Inferior parietal cortex (tissue), 1 donor: ENCODE results near the gene KHK.

Source experiments
- DNase-seq: peaks from one replicate; pipeline ENCODE4 v3.0.0-alpha.2; 2016; ENCODE audit errors: extremely low spot score

Gene KHK

GRCh38 chr2:27081984-27082772 is 4.4 kb upstream of the KHK start:
- no peak for DNase-seq

- no peak for DNase-seq
Measured at GRCh38 chr2:27082773-27083409, 3.7 kb upstream of the KHK start.

- DNase-seq: no peak
Measured at GRCh38 chr2:27083410-27084296, 2.9 kb upstream of the KHK start.

- DNase-seq: no peak
Measured at GRCh38 chr2:27084297-27085061, 2.1 kb upstream of the KHK start.

GRCh38 chr2:27085062-27085672 is 1.4 kb upstream of the KHK start:
- no peak for DNase-seq

- DNase-seq: peak; percentile 55
Measured at GRCh38 chr2:27085673-27086089, 891 bp upstream of the KHK start.

- peak; percentile 94 for DNase-seq
Measured at GRCh38 chr2:27086090-27086723, 365 bp upstream of the KHK start.

GRCh38 chr2:27087823-27088410 is 1.3 kb downstream of the KHK start:
- DNase-seq: no peak

- no peak for DNase-seq
Measured at GRCh38 chr2:27088634-27089033, 2.1 kb downstream of the KHK start.

- DNase-seq: no peak
Measured at GRCh38 chr2:27089111-27089954, 2.8 kb downstream of the KHK start.

- DNase-seq: no peak
Measured at GRCh38 chr2:27091746-27092695, 5.4 kb downstream of the KHK start.

- no peak for DNase-seq
Measured at GRCh38 chr2:27092696-27093429, 6.3 kb downstream of the KHK start.

- DNase-seq: no peak
Measured at GRCh38 chr2:27093430-27094352, 7.1 kb downstream of the KHK start.

- no peak for DNase-seq
Measured at GRCh38 chr2:27094353-27094984, 7.9 kb downstream of the KHK start.

GRCh38 chr2:27095427-27095744 is 8.8 kb downstream of the KHK start:
- no peak for DNase-seq
